Panc1 (cell line): ENCODE results near the gene ENDOV. TPM values are rescaled to one million over a fixed set of nuclear protein-coding genes. Genes with fewer than 3 reads are reported as not detected.

Experiments used
- ATAC-seq: fragments of 200-7000 bp; cut with Tn5 transposase; 2 replicates; pipeline ENCODE4 v1.9.1; 2020; ENCODE audit warnings: mild to moderate bottlenecking, moderate library complexity
- BruUV-seq: library from RNA; stranded (reverse); fragments of 400-500 nt; replicated peaks from 2 replicates; lab custom pipeline; 2021; lab: Mats Ljungman, UMichigan
- CTCF ChIA-PET: fragments of 300-600 bp; sonication (Branson Sonifier 250); formaldehyde crosslinking; loops from one replicate; lab custom pipeline; 2022; ENCODE audit warnings: antibody characterized with exemption; lab: Charles Lee
- POLR2A ChIA-PET: fragments of 300-600 bp; sonication (Branson Sonifier 250); formaldehyde crosslinking; loops from one replicate; lab custom pipeline; 2022; ENCODE audit warnings: antibody characterized with exemption; lab: Charles Lee
- DNase-seq: peaks from one replicate; pipeline ENCODE4 v3.0.0-alpha.2; 2010; ENCODE audit warnings: low read depth, low spot score
- H3K27ac ChIP-seq: 2 replicates; pipeline ENCODE4 v1.5.1; 2011; ENCODE audit warnings: mild to moderate bottlenecking, low read length, inconsistent platforms
- H3K27me3 ChIP-seq: fragments of 200-500 bp; sonication (Bioruptor generic); 2 replicates; pipeline ENCODE4 v1.6.0; 2014; ENCODE audit warnings: low read length, inconsistent platforms; ENCODE audit not compliant: control insufficient read depth, insufficient read depth
- H3K36me3 ChIP-seq: fragments of 200-500 bp; sonication (Bioruptor generic); 2 replicates; pipeline ENCODE4 v1.5.1; 2014; ENCODE audit warnings: inconsistent platforms, mild to moderate bottlenecking, low read length, moderate library complexity; ENCODE audit not compliant: control insufficient read depth, insufficient read depth
- H3K4me1 ChIP-seq: 2 replicates; pipeline ENCODE4 v1.5.1; 2011; ENCODE audit warnings: inconsistent platforms, mild to moderate bottlenecking, low read length, moderate library complexity; ENCODE audit not compliant: control insufficient read depth, insufficient read depth
- H3K4me3 ChIP-seq, 2 experiments: 2 replicates each; pipeline ENCODE4 v1.5.1; 2011 to 2012; ENCODE audit warnings: low read depth in 2 of 2, low read length in 2 of 2, mild to moderate bottlenecking in 2 of 2, inconsistent platforms in 1 of 2, moderate library complexity in 1 of 2
- H3K9me3 ChIP-seq: fragments of 200-500 bp; sonication (Bioruptor generic); 2 replicates; pipeline ENCODE4 v1.5.1; 2014; ENCODE audit warnings: low read depth, mild to moderate bottlenecking, inconsistent platforms, low read length, moderate library complexity; ENCODE audit not compliant: control insufficient read depth, insufficient read depth
- CTCF ChIP-seq: fragments of 450-650 bp; IDR thresholded peaks from 2 replicates; pipeline ENCODE4 v1.5.1; 2017; ENCODE audit warnings: mild to moderate bottlenecking
- POLR2AphosphoS5 ChIP-seq: IDR thresholded peaks from 2 replicates; pipeline ENCODE4 v1.6.1; 2012; ENCODE audit warnings: mild to moderate bottlenecking, low read depth, low read length, moderate library complexity
- REST ChIP-seq, 2 experiments: IDR thresholded peaks; 2 replicates each; pipeline ENCODE4 v1.6.1; 2011 to 2012; ENCODE audit warnings: low read depth in 2 of 2, control low read depth in 1 of 2, low read length in 1 of 2, mild to moderate bottlenecking in 1 of 2, moderate library complexity in 1 of 2; ENCODE audit not compliant: insufficient read depth in 1 of 2
- SIN3A ChIP-seq: IDR thresholded peaks from 2 replicates; pipeline ENCODE4 v1.6.1; 2012; ENCODE audit warnings: low read depth, mild to moderate bottlenecking, low read length, moderate library complexity, borderline replicate concordance; ENCODE audit not compliant: insufficient read depth
- TCF7L2 ChIP-seq: IDR thresholded peaks from 2 replicates; pipeline ENCODE4 v1.6.1; 2011; ENCODE audit warnings: mild to moderate bottlenecking, low read depth, low read length, inconsistent platforms
- in situ Hi-C: cut with HindIII; loops from 2 replicates; pipeline ENCODE4 v1.10.0; 2016; ENCODE audit warnings: low sequenced_read_pairs, low pct_unique_long_range_greater_than_20kb
- intact Hi-C: fragments of 100-400 bp; cut with micrococcal nuclease; formaldehyde crosslinking; loops from one replicate; pipeline ENCODE4 v1.10.0; 2022; ENCODE audit not compliant: unreplicated experiment
- total RNA-seq: library from RNA; stranded (reverse); gene quantifications from one replicate; pipeline ENCODE4 v1.2.1, GENCODE V29; 2021; ENCODE audit not compliant: unreplicated experiment

ENDOV gene
- total RNA-seq, 1 experiment from 2014 or later: 37.1 TPM

DNA sequence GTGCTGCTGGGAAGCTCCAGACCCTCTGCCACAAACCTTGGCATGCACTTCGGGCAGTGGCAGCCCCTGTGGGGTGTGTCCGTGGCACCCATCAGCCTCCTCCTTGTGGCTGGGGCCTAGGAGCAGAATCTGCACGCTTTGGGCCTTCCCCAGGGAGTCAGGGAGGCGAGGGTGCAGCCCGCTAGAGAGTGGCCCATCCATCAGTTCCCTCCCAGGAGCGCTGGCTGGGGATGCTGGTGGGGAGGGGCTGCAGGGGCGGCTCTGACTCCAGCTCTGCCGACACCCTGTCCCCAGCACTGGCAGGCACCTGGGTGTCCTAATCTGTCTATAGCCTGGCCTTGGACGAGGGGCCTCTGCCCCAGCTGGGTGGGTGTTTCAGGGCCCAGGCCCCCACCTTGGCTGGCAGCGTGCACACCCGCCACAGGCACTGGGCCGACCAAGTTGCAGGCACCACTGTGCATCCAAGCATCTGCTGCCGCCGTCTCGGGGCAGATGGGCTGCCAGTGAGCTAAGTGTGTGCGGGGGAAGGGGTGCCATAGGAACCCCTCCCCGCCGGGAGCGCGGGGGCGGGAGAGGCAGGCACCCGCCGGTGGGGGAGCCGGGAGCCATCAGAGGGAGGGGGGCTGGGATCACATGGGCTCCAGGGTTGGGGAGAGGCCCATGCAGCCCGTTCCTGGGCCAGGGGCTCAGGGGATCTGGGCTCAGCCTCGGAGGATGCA lies 30.2 kb downstream of the ENDOV start:
- CTCF ChIA-PET: no interaction called here
- DNase-seq: no peak
- in situ Hi-C loops: no loop called here

GRCh38 chr17:80445726-80446110 lies 30.8 kb downstream of the ENDOV start:
- no peaks in the 10 kb centered on the region for H3K27me3 ChIP-seq
- H3K9me3 ChIP-seq: no peaks in the 10 kb centered on the region
- BruUV-seq: no TSS peak
- no peak for DNase-seq
- POLR2A ChIA-PET: interaction anchor here (1.2 kb wide), 1 partner anchor 9 kb away, joined by 4 read pairs; no protein-coding TSS in a partner anchor
- TF ChIP-seq CTCF (no peak), POLR2AphosphoS5 (no peak), TCF7L2 (no peak)
- no peaks in the 10 kb centered on the region for H3K4me1 ChIP-seq
- CTCF ChIA-PET: no interaction called here
- peak; percentile 46; the same call in 1 of the 2 replicates for ATAC-seq
- no peaks in the 10 kb centered on the region for H3K36me3 ChIP-seq
- no peak overlapping the region for H3K27ac ChIP-seq
- intact Hi-C loops (no loop called here), in situ Hi-C loops (no loop called here)
- no peak overlapping the region for H3K4me3 ChIP-seq

More for the DNA sequence above, 30.2 kb downstream of the ENDOV start:
- Histone ChIP-seq H3K36me3 (no peaks in the 10 kb centered on the region), H3K27me3 (no peaks in the 10 kb centered on the region), H3K9me3 (no peaks in the 10 kb centered on the region), H3K27ac (no peak overlapping the region), H3K4me1 (no peaks in the 10 kb centered on the region), H3K4me3 (no peak overlapping the region)
- peak; percentile 13; the same call in 1 of the 2 replicates for ATAC-seq
- POLR2A ChIA-PET: interaction anchor here (1.2 kb wide), 1 partner anchor 10 kb away, joined by 4 read pairs; no protein-coding TSS in a partner anchor
- intact Hi-C loops: no loop called here
- TF ChIP-seq POLR2AphosphoS5 (no peak), REST (IDR thresholded peaks at IDR 0.05; ENCODE audit: insufficient read depth in 1 of 2, low read depth in 2 of 2, low read length in 1 of 2) (no peak), SIN3A (no peak), TCF7L2 (no peak), CTCF (no peak)
- no TSS peak for BruUV-seq
